ENCODE data around the gene PARD3. TPM values are rescaled to one million over a fixed set of nuclear protein-coding genes. Genes with fewer than 3 reads are reported as not detected.

Gene PARD3
- total RNA-seq, 1 donor from 2014 or later, result 37.5 TPM

GRCh38 chr10:34817586-34817985 is 2.5 kb upstream of the PARD3 start:
- Histone ChIP-seq H3K27ac (no peak overlapping the region), H3K4me3 (no peak overlapping the region), H3K9me3 (no peaks in the 10 kb centered on the region), H3K27me3 (no peaks in the 10 kb centered on the region), H3K36me3 (no peaks in the 10 kb centered on the region), H3K4me1 (peaks cover 6 to 10% of the 10 kb centered on the region in 2 donors)
- intact Hi-C loops (cut with DNase I), result loop anchor here (5.0 kb wide), 3 partner anchors 75 to 150 kb away; no protein-coding TSS in a partner anchor
- TF ChIP-seq CTCF (IDR thresholded peaks at IDR 0.05), result no peak
- peak in 1 of 2 donors; percentile 24 for DNase-seq (ENCODE audit: low spot score in 2 of 2)

- no peak overlapping the region for H3K4me3 ChIP-seq
- H3K9me3 ChIP-seq, result no peaks in the 10 kb centered on the region
- intact Hi-C loops (cut with DNase I), result loop anchor here (5.0 kb wide), 3 partner anchors 75 to 150 kb away; no protein-coding TSS in a partner anchor
- no peak for TF ChIP-seq CTCF (IDR thresholded peaks at IDR 0.05)
- H3K36me3 ChIP-seq, result no peaks in the 10 kb centered on the region
- peaks cover 6 to 10% of the 10 kb centered on the region in 2 donors for H3K4me1 ChIP-seq
- DNase-seq (ENCODE audit: low spot score in 2 of 2), result peak in 1 of 2 donors; percentile 43
- H3K27me3 ChIP-seq, result no peaks in the 10 kb centered on the region
- H3K27ac ChIP-seq, result no peak overlapping the region
Measured at GRCh38 chr10:34817054-34817453, 2.0 kb upstream of the PARD3 start.

- H3K27me3 ChIP-seq, result no peaks in the 10 kb centered on the region
- peaks cover 6 to 10% of the 10 kb centered on the region in 2 donors for H3K4me1 ChIP-seq
- H3K4me3 ChIP-seq, result peak overlapping the region; percentile 92 to 93
- TF ChIP-seq CTCF (IDR thresholded peaks at IDR 0.05), result no peak
- intact Hi-C loops (cut with DNase I), result loop anchor here (5.0 kb wide), 3 partner anchors 74 to 149 kb away; no protein-coding TSS in a partner anchor
- peak in 1 of 2 donors; percentile 57 for DNase-seq (ENCODE audit: low spot score in 2 of 2)
- H3K9me3 ChIP-seq, result no peaks in the 10 kb centered on the region
- H3K27ac ChIP-seq, result peak overlapping the region in 1 of 2 donors; percentile 5
- H3K36me3 ChIP-seq, result no peaks in the 10 kb centered on the region
Measured at GRCh38 chr10:34816501-34817002, 1.5 kb upstream of the PARD3 start.

GRCh38 chr10:34816085-34816496 is 995 bp upstream of the PARD3 start:
- DNase-seq (ENCODE audit: low spot score in 2 of 2), result no peak
- no peaks in the 10 kb centered on the region for H3K27me3 ChIP-seq
- no peaks in the 10 kb centered on the region for H3K9me3 ChIP-seq
- TF ChIP-seq CTCF (IDR thresholded peaks at IDR 0.05), result no peak
- H3K36me3 ChIP-seq, result no peaks in the 10 kb centered on the region
- intact Hi-C loops (cut with DNase I), result loop anchor here (5.0 kb wide), 3 partner anchors 74 to 149 kb away; no protein-coding TSS in a partner anchor
- peak overlapping the region; percentile 43 to 97 for H3K27ac ChIP-seq
- H3K4me1 ChIP-seq, result peaks cover 6 to 10% of the 10 kb centered on the region in 2 donors
- H3K4me3 ChIP-seq, result peak overlapping the region; percentile 92 to 93

GRCh38 chr10:34814913-34815184 is 247 bp downstream of the PARD3 start:
- H3K4me3 ChIP-seq, result peak overlapping the region; percentile 92 to 93
- peaks cover 6 to 10% of the 10 kb centered on the region in 2 donors for H3K4me1 ChIP-seq
- H3K9me3 ChIP-seq, result no peaks in the 10 kb centered on the region
- intact Hi-C loops (cut with DNase I), result loop anchor here (5.0 kb wide), 3 partner anchors 73 to 148 kb away; no protein-coding TSS in a partner anchor
- H3K27ac ChIP-seq, result peak overlapping the region; percentile 75 to 97
- no peak for TF ChIP-seq CTCF (IDR thresholded peaks at IDR 0.05)
- H3K27me3 ChIP-seq, result no peaks in the 10 kb centered on the region
- DNase-seq (ENCODE audit: low spot score in 2 of 2), result no peak
- H3K36me3 ChIP-seq, result no peaks in the 10 kb centered on the region
